ENCODE results near the gene GPR15LG. TPM values are rescaled to one million over a fixed set of nuclear protein-coding genes. Genes with fewer than 3 reads are reported as not detected.

GPR15LG gene
- total RNA-seq, 1 donor from 2014 or later: 5.1 TPM

GRCh38 chr10:84193327-84193726 is 19.7 kb downstream of the GPR15LG start:
- no peak for DNase-seq (ENCODE audit: low spot score)

- no peak for DNase-seq (ENCODE audit: low spot score)
Observed at GRCh38 chr10:84193846-84194423, 20.3 kb downstream of the GPR15LG start.

DNA sequence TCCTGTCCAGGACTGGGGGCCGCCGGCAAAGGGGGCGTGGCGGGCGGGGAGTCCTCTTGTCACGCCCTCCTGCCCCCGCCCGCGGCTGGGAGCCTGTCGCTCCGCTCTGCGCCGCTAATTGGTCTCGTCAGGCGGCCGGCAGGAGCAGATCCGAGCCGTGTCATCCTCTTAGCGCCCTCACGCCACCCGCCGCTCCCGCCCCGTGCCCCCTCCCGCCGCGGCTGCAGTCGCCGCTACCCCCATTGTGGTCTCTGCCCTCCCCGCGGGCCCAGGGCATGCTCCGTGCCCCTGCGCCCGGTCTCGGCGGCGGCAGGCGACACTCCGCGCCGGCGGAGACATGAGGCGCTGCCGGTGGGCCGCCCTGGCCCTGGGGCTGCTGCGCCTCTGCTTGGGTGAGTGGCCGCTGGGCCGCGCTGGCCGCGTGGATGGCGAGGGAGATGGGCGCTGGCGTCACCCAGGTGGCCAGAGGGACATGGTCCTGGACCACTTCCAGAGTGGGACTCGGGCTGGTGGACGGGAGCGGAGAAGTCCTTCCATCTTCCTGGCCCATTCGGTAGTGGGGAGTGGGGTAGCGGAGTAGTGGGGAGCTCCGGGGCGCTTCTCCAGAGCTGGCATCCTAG is 20.9 kb downstream of the GPR15LG start, which contains the start of gene CDHR1:
CDHR1 (plus strand) TSS at position 114 of the 620 bp plus-strand sequence; CDS start at position 338, 224 bp downstream.
- DNase-seq (ENCODE audit: low spot score): no peak

- DNase-seq (ENCODE audit: low spot score): no peak
Observed at GRCh38 chr10:84195044-84195830, 21.6 kb downstream of the GPR15LG start.

GRCh38 chr10:84196083-84196482 is 22.5 kb downstream of the GPR15LG start:
- DNase-seq (ENCODE audit: low spot score): no peak

DNA sequence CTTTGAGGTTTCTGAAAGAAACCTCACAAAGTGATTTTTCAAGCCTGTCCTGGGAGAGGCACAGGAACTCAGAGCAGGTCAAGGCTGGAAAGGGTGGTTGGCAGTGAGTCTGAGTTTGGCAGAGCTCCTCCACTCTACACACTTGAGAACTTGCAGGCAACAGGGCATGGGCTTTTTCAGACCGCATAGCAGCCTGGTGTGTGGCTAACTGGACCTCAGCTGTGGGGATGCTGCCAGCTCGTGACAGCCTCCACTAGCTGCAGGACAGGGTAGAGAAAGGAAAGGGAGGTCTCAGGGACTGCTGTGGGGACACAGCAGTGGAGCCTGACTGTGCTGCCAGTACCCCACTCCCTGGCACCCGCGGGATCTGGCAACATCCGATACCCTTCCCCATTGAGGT is 23.3 kb downstream of the GPR15LG start:
- no peak for DNase-seq (ENCODE audit: low spot score)

DNA sequence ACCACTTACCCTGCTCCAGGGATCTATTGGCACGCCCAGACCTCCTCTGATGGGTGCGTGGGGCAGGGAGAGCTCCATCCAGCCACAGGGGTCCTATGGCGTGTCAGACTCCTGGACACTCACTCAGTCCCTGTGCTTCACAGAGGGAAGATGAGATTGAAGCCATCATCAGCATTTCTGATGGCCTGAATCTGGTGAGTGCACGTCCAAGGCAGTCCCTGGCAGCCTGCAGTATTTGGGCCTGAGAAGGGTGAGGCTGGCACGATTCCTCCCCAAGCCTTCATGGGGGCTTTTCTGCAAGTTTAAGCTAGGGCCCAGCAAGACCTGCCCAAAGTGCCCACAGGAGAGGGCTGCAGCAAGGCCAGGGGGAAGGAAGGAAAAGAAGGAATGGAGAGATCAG is 24.0 kb downstream of the GPR15LG start:
- no peak for DNase-seq (ENCODE audit: low spot score)

DNA sequence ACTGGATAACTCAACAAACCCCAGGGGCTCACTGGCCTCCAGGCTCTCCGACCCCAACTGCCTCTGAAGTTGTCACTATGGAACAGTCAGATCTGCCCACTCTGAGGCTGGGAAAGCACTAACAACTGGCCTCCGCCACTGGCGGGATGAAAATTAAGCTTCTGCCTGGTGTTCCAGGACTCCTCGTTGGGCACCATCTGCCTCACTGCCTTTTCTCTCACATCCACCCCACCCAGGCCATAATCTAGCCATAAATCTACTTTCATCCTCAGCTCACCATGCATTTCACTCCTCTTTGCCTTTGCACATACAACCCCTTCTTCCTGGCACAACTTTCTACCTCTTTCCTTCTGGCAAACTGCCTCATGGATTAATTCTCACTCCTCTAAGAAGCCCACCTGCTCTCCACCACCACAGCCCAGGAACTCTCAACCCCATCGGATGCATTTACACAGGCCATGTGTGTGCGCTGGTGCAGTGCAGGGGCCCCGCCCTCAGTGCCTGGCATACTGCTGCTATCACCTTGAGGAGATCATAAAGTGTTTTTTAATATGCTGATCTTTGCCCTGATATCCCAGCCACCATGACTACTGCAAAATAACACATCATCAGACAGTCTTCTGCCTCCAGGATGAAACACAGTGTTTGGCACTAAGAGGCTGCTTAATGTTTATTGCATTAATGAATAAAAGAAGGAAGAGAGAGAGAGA is 24.8 kb downstream of the GPR15LG start:
- no peak for DNase-seq (ENCODE audit: low spot score)

DNA sequence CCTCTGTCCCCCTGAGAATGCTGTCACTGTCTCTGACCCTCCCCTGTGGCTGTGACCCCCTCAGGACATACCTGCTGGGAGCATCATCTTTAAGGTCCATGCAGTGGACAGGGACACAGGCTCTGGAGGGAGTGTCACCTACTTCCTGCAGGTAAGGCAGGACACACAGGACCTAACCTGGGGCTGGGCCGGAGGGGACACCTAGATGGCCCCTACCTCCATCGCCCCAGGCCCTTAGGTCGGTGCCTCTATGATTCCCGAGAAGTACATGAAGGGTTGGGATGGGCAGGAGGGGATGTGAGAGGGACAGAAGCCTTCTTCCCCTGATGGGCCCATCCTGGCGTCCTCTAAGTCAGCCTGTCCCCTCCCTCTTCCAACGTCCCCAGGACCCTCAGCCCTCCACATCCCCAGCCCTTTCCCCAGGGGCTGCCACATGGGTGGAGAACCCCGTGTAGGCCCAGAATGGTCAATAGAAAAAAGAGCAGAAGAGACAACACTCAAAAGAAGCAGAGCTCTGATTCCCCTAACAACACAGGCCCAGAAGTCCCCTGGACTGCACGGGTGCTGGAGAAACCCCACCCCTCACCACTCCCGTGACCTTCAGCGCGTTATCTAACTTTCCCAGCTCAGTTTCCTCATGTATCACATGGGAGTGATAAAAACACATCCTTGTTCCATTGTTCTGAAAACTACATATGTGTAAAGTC is 27.1 kb downstream of the GPR15LG start:
- no peak for DNase-seq (ENCODE audit: low spot score)

GRCh38 chr10:84201244-84201606 is 27.6 kb downstream of the GPR15LG start:
- no peak for DNase-seq (ENCODE audit: low spot score)

DNA sequence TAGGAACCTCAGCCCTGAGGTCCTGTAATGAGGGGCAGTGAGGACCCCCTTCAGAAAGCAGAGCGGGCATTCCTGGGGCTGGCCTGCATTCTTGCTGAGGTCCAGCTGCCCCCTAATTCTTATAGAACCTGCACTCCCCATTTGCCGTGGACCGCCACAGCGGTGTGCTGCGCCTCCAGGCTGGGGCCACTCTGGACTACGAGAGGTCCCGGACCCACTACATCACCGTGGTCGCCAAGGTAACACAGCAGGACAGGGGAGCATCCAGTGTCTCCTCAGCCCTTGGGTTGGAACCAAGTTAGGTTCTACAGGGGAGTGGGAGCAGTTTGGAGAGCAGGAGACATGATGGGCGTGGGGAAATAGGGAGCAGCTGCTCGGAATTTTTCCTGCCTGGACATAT is 28.1 kb downstream of the GPR15LG start:
- no peak for DNase-seq (ENCODE audit: low spot score)

DNA sequence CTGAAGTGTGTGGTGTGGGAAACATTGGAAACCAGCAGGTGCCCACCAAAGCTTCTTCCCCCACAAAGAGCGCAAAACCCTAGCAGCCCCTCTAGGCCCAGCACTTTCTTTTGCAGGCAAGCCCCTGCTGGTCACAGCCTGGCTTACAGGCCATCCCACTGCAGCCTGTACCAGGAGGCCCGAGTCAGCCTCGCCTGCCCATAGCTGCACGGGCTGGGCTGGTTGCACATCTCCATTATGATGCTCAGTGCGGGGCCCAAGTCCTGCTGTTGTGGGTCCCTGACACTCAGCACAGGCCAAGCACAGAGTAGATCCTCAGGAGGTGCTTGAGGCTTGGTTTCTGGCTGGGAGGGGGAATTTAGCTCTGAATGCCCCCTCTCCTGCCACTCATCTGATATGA is 28.7 kb downstream of the GPR15LG start:
- no peak for DNase-seq (ENCODE audit: low spot score)

- no peak for DNase-seq (ENCODE audit: low spot score)
Observed at GRCh38 chr10:84204122-84204521, 30.5 kb downstream of the GPR15LG start.

GRCh38 chr10:84204610-84205009 is 31.0 kb downstream of the GPR15LG start:
- DNase-seq (ENCODE audit: low spot score): no peak

- DNase-seq (ENCODE audit: low spot score): peak; percentile 6
Observed at GRCh38 chr10:84205049-84205852, 31.6 kb downstream of the GPR15LG start.

DNA sequence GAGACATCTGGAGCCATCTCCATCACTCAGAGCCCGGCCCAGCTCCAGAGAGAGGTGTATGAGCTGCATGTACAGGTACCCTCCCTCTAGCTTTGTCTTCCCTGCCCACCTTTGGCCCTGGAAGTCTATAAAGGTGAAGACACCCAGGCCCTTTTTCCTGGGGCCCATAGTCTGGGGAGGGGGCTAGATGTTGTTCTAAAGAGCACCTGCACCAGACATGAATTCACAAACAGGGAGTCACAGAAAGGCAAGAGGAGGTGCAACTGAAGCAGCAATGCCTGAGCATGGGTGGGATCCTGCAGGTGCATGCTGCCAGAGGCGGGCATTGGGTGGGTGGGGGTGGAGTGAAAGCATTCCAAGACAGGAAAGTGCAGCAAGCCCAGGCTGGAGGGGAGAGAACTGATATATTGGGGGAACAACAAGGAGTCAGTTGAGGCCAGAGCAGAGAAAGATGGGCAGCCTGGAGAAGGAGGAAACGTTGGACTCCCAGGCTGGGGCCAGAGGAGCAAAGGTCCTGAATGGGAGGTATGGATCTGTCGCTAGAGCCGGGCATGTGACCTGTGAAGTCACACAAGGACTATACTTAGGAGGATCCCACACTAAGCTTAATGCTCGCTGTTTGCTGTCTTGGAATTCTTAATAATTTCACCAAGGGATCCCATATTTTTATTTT is 32.4 kb downstream of the GPR15LG start:
- no peak for DNase-seq (ENCODE audit: low spot score)

DNA sequence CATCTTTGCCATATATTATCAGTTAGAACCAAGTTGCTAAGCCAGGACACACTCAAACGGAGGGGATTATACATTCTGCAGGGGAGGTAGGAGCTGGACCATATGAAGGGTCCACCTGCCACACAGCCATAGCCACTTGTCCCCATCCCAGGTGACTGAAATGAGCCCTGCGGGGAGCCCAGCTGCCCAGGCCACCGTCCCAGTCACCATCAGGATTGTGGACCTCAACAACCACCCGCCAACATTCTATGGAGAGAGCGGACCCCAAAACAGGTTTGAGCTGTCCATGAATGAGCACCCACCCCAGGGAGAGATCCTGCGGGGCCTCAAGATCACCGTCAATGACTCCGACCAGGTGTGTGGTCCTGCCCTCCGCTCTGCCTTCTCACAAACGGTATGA is 34.4 kb downstream of the GPR15LG start:
- DNase-seq (ENCODE audit: low spot score): no peak

DNA sequence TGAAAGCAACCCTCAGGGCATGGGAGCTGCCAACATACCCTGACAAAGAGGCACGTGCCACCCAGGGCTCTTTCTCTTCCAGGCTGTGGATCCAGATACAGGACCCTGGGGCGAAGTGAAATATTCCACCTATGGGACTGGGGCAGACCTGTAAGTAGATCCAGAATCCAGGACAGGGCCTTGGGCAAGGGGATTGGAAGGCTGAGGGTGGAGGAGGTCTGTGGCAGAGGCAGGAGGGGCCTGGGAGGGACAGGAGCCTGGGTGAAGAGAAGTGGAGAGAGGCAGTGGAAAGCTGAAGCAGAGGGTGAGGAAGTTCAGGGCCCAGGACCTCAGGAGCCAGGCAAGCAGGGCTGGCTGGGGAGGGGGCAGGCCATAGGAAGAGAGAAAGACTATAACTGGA is 38.0 kb downstream of the GPR15LG start:
- DNase-seq (ENCODE audit: low spot score): no peak

DNA sequence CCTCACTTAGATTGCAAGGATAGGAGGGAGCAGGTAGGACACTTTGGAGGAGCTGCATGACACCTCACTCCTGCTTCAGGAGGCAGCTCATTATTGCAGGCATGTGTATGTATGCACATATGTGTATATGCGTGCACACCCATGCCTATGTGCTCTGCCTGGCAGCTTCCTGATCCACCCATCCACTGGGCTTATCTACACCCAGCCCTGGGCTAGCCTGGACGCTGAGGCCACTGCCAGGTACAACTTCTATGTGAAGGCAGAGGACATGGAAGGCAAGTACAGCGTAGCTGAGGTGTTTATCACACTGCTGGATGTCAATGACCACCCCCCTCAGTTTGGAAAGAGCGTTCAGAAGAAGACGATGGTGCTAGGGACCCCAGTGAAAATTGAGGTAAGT is 38.4 kb downstream of the GPR15LG start:
- DNase-seq (ENCODE audit: low spot score): no peak

GRCh38 chr10:84213076-84213475 is 39.5 kb downstream of the GPR15LG start:
- DNase-seq (ENCODE audit: low spot score): no peak
